GM19467 (cell line): ENCODE results near the gene GLG1.
"Not testable (repeated sequence)": the region's sequence is repeated elsewhere in the genome, so short reads cannot be mapped to it uniquely, and the experiment has no call there.

Experiments
- ATAC-seq: cut with Tn5 transposase; IDR thresholded peaks from one replicate; pipeline ENCODE4 v1.9.1; 2021; ENCODE audit warnings: mild to moderate bottlenecking, moderate library complexity; ENCODE audit not compliant: unreplicated experiment

Gene GLG1

DNA sequence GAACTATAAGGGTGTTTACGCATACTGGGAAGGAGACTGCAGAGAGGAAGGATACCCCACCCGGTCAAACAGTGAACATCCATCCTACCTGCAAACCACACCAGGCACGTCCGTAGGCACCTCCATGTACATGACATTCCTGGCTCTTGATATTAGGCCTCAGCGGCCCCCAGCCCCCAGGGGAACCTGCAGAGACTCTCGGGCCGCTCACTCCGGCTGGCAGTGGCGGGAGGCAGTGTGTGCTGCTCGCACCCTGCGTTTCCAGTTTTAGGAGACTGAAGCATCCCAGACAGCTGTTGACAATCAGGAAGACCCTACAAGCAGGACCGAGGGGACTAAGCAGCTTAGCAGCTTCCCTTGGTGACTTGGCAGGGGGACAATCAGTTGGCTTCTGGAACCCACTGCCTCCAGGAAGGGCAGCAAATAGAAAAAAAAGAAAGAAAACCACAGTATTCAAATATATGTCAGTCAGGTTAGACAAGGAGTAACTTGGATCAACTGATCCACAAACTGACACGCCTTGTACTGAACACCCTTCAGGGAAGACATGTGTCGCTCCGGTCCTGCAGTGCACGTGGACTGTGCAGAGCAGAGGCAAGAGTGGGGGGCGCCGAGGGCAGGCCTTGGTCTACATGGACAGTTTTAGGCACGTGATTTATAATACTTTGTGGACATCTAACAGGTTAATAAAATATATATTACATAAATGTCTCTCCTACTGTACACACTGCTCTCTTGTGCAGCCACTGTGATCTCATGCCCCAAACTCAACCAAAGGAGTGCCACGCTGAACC lies 155.8 kb downstream of the GLG1 start:
- ATAC-seq: no peak

DNA sequence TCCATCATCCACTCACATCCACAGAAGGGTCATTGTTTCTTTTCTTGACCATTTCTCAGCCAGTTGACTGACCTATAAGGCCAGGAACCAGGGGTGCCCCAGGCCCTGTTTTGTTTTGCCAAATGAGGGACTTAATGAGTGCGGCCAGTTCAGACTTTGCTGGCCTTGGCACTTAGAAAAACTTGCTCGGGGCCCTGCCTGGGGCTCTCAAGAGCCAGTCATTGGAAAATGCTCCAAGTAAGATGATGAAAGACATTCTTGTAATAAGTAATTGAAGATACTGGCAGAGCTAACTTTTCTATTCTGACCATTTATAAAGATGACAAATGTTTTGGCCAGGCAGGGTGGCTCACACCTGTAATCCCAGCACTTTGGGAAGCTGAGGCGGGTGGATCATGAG lies 156.7 kb downstream of the GLG1 start:
- ATAC-seq: no peak

DNA sequence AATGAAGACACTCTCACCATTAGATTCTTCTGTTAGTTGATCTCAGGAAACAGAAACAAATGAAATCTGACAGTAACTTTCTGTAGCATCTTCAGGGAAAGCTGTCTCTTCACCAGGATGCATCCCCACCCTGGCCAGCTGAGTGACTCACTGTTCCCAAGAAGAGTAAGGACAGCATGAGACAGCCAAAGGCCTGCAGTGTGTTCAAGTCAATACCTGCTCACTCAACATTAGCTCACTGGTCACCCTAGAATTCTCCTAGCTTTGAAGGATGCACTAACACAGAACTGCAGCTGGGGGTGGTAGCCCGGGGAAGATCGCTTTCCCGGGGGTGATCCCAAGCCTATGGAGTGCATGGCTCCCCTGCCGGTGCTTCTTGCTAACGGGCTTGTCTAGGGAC lies 157.4 kb downstream of the GLG1 start:
- no peak for ATAC-seq

DNA sequence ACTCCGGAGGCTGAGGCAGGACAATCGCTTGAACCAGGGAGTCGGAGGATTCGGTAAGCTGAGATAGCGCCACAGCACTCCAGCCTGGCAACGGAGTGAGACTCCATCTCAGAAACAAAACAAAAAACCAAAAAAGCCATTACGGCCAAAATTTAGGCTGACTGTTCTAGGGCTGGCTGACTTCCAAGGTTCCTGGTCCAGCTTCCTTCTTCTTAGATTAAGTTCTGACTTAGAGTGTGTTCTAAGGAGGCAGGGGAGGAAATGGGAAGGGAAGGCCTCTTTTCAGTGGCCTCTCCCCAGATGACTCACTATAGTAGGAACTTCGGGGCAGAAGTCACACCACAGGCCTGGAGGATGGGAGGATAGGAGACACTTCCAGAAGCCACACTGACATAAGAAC lies 157.9 kb downstream of the GLG1 start:
- ATAC-seq: no peak

DNA sequence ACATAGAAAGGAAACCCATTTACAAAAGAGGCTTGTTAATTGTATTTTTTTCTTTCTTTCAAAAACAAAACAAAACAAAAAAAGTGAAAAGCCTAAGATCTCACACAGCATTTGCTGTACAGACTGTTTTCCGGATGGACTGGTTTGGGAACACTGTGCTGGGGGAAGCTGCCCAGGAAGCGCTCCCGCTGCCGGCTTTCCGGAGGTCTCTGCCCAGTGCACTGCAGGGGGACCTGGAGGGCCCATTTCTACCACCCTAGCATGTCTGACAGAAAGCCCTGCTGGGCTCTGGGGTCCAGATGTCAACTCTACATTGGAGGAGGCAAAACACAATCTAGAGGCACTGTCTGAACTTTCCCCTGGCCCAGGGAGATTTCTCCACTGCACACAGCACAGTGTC lies 159.3 kb downstream of the GLG1 start:
- ATAC-seq: no peak

DNA sequence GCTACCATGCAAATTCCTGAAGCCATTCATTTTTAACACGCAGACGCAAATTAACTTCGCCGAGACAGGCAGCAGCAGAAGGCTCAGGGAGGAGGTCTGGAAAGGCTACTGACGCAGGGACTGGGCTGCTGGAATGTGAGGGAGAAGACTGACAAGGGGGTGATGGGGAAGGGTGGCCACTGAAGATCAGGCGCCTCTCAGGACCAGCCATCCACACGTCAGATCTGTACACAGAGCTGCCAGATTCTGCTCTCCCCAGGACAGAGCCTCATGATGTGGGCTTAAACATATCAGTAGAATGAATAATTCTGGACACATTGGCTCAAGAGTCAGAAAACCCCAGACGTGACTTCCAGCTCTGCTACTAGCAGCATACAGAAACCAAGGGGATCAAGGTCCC lies 160.0 kb downstream of the GLG1 start:
- no peak for ATAC-seq

DNA sequence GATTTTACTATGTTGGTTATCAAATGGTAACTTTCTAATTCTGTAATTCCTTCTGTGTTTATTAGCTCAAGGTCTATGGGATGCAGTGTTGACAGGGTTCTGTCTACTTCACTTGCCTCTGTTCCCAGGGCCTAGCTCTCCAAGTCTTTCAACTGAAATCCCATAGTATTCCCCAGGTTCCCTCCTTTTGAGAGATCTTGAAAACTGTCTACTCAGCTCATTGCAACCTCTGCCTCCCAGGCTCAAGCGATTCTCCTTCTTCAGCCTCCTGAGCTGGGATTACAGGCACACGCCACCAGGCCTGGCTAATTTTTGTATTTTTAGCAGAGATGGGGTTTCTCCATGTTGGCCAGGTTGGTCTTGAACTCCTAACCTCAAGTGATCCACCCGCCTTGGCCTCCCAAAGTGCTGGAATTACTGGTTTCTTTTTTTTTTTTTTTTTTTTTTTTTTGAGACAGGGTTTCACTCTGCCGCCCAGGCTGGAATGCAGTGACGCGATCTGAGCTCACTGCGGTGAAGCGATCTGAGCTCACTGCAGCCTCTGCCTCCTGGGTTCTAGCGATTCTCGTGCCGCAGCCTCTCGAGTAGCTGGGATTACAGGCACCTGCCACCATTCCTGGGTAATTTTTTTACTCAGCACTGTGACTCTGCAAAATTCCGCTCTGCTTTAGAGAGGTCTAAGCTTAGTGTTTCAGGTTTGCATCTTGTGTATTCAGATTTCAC lies 163.1 kb downstream of the GLG1 start:
- not testable (repeated sequence) for ATAC-seq

DNA sequence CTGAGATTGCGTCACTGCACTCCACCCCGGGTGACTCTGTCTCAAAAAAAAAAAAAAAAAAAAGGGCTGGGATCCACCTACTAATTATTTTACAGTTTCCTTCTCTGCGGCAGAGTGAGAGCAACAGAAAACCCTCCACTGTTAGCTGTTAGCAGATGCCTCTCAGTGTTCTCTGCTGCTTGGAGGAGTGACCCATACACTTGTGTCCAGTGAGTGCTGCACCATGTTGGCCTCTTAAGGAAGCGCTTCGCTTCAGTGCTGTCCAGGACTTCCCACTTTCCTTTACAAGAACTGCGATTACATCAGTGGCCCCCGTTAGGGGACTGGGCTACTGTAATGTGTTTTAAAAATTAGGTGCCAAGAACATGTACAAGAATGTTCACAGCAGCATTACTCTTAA lies 167.2 kb downstream of the GLG1 start:
- ATAC-seq: no peak

DNA sequence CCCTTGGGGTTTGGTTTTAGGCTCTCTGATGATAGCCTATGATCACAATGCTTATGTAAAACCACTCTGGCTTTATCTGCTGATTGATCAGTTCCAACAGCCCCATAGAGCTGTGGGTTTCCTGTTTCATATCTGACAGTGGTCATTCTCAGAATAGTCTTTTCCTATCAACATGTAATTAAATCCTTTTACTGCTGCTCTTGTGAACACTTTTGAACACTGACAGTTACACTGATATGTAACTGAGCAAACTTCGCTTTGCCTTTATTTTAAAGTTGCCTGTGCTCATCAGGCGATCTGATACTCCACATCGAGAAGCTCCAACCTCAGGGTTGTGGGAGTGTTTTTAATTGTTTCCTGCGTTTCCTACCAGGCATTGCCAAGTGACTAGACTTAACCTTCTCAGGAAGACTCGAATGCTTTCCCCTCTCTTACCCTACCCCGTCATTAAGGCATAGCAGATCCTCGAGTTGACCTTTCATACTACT lies 168.4 kb downstream of the GLG1 start:
- ATAC-seq: no peak

DNA sequence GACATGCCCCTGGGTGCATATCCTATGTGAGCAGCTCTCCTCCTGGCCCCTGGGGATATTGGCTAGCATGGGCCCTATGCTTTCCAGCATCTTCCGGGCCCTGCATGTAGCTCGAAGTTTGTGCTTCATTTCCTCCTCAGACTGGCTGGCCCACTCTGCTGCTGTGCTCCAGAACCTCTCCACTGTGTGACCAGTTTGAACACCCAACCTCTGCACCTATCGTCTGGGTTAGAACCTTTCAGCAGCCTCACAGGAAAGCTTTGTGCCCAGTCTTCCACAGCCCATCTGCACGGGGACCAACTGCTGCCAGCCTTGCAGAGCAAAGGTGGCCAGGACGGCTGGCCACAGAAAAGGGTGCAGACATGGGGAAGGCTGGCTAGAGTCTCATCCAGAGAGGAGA lies 175.4 kb downstream of the GLG1 start:
- ATAC-seq: no peak

DNA sequence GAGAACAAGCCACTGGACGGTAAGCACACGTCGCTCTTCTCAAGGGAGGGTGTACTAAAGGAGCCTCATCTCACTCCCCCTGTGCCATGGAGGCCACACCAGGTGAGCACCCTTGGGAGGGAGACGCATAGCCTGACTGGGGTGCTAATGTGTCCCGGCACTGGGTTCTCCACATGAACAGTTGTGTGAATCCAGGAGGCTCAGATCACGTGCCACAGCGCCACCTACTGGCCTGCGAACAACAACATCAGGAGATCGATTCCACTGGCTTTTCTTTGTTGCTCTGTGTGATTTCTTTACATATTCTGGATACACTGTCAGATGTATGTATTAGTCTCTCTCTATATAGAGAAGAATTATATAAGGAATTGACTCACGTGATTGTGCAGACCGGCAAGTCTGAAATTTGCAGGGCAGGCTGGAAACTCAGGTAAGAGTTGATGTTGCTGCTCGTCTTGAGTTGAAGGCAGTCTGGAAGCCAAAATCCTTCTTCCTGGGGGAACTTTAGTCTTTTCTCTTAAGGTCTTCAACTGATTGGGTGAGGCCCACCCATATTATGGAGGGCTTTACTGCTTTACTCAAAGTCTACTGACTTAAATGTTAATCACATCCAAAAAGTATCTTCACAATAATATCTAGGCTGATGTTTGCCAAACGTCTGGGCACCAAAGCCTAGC lies 176.7 kb downstream of the GLG1 start:
- ATAC-seq: peak; percentile 50

DNA sequence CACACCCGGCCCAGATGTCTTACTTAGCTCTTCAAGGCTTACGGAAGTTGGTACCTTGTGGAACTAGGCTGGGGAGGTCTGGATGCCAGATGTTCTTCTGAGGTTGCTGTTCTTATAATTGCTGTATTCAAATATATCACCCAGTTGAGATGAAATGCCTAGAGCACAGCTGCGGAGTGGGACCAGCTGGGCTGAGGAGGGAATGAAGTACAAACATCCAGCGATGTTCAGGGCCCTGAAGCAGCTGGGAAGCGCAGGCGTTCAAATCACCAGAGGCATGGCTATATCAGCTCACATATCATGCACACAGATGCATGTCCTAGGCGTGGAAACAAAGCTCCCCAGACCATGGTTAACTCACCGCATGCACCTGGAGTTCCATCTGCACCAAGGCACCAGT lies 178.4 kb downstream of the GLG1 start:
- not testable (repeated sequence) for ATAC-seq

DNA sequence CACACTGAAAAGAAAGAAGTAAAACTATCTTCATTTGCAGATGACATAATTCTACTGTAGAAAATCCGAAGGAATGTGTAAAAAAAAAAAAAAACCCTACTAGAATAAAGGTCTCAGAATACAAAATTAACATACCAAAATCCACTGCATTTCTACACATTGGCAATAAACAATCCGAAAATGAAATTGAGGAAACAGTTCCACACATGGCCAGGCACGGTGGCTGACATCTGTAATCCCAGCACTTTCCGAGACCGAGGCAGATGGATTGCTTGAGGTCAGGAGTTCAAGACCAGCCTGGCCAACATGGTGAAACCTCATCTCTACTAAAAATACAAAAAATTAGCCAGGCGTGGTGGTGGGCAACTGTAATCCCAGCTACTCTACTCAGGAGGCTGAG lies 181.2 kb downstream of the GLG1 start:
- ATAC-seq: not testable (repeated sequence)

DNA sequence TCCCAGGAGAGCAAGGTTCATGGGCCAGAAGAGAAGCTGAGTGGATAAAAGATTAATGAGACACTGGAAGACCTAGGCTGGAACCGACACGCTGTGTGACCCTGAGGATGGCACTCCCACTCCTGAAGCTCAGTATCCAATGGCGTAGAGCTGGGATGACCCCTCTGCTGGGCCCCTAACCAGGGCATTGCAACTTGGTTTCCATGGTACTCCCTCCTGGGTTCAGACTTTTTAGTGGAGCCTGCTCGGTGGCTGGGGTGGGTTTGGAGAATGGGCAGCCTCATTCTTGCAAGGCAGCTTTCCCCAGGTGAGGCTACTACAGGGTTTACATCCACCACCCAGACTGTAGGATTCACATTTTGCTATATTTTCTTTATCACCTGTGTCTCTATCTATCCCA lies 183.2 kb downstream of the GLG1 start:
- ATAC-seq: not testable (repeated sequence)

DNA sequence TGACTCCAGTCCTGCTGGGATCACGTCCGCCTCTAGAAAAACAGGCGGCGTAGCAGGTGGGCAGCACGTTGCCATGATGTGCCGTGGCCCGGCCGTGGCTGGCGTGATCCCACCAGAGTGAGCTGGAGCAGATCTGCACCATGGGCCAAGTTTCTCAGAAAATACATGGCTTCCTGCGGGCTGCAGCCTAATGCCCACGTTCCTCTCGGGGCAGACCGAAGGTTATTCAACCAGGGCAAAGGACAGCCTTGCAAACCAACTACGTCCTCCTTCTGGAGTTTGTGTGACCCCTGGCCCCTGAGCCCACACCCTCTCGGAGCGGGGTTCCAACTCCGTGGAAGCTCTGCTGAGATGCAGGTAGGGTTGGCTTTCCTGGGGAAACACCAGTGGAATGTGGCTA lies 184.8 kb downstream of the GLG1 start:
- not testable (repeated sequence) for ATAC-seq

DNA sequence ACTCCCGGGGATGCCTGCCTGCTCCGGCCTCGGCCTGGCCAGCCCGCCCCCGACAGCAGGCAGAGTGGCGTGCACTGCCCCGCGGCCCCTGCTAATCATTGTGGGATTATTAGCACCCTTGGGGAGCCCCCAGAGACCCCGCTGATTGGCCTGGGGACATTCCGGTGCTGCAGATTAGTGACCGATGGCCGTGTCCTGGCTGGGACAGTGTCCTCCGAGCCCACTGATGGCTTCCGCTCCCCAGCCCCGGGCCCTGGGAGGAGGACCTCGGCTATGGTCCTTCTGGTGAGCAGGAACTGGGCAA lies 185.5 kb downstream of the GLG1 start:
- ATAC-seq: not testable (repeated sequence)

DNA sequence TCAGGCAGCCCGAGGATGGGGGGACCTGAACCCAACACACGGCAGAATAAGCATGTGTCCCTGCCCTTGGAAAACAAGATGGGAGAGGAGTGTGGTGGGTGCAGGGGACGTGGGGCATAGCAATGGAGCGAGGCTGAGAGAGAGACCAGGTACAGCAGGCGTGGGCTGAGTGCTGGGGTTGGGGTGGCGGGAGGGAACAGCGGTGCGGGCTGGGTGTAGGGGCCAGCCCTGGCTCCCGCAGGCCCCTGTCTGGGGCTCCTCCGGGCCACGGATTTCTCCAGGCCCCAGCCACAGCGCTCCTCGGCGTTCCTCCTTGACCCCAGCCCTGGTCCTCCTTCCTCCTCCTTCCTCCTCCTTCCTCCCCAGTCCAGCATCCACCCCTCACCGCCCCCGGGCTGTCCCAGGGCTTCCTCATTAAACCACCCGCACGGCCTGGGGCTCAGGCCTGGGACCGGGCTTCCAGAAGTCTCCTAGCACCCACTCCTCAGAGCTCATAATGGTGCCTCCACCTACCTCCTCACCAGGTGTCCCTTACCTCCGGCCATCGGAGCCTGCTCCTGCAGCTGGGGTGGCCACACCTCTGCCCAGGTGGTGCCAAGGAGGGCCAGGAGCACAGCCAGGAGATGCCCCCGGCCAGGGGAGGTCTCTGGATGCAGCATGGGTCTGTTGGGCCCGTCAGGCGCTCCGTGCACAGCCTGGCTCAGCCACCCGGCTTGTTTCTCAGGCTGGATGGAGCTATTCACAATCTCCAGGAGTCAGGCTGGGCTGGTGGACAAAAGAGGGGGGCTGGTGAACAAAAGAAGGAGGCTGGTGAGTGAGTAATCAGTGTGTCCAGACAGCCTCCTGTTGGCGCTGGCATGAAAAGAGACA lies 186.1 kb downstream of the GLG1 start, which contains the start of gene CLEC18B:
Gene CLEC18B (minus strand): TSS at position 867 of the 870 bp plus-strand sequence. CDS start 208 bp downstream, at position 659.
- not testable (repeated sequence) for ATAC-seq

DNA sequence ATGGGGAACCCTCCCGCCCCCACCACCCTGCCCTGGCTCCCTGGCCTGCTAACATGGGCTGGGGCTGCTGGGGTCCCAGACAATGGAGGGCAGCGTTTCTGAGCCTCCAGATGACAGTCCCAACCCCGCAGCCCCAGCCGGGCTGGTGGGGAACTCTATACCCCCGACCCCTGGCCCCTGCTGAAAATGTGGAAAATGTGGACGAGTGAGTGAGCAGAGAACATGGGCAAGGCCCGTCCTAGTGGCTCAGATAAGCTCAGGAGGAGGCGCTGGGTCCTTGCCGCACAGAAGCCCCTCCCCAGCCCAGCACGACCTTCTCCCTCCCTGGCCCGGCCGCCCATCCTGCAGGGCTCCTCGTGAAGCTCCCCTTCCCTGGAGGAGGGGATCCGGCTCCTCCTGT lies 187.1 kb downstream of the GLG1 start:
- ATAC-seq: not testable (repeated sequence)

DNA sequence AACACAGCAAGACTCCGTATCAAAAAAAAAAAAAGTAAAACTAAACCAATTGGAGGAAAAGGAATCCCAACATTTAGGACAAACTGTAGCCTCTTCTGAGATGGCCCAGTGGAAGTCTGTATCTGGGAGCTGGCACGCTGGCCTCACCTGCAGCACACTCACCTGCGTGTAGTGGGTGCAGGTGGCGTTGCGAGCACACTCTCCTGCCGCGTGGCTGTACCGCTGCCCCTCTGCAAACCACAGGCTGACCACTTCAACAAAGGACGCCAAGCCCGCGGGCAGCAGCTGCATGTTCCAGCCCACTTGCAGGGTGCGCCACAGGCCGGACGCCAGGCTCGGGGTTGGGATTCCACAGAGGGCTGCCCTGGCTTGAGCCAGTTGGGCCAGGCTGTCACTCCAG lies 189.0 kb downstream of the GLG1 start:
- ATAC-seq: not testable (repeated sequence)

DNA sequence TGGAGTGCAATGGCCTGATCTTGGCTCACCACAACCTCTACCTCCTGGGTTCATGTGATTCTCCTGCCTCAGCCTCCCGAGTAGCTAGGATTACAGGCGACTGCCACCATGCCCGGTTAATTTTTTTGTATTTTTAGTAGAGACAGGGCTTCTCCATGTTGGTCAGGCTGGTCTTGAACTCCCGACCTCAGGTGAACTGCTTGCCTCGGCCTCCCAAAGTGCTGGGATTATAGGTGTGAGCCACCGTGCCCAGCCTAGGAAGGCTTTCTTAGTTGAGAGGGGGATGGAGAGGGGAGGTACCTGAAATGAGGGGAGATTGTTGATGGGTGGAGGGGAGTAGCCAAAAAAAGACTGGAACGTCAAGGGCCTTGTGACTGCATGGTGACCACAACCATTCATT lies 193.0 kb downstream of the GLG1 start:
- ATAC-seq: not testable (repeated sequence)

DNA sequence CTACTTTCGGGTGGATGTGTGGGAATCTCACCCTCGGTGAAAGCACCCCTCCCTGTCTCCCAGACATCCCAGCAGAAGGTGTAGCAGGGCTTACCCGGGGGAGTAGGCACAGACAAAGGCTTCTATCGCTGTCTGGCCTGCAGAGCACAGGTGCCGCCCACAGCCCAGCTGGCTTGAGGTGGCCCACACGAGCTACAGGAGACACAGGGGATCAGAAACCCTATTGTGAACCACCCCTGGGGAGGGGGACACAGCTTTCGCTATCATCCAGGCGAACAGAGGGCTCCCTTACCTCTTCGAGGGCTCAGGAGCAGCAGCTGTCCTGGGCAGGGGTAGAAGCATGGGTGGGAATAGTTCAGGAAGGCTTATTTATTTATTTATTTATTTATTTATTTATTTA lies 193.4 kb downstream of the GLG1 start:
- ATAC-seq: not testable (repeated sequence)
